Activated naive CD4-positive, alpha-beta T cell treated with anti-CD3 and anti-CD28 coated beads, Interleukin-2, amount 50 U/mL, for 24 hours (primary cell): Measurements from ENCODE around the gene MICB.
A peak's percentile ranks its signal among the peaks of the same experiment; 100 is the strongest.
"Not testable (repeated sequence)": the region's sequence is repeated elsewhere in the genome, so short reads cannot be mapped to it uniquely, and the experiment has no call there.

ENCODE experiments used
- H3K27ac Mint-ChIP-seq: one replicate; pipeline ENCODE4 v1.8.0; 2021; ENCODE audit warnings: mild to moderate bottlenecking, mixed read lengths
- H3K27me3 Mint-ChIP-seq: one replicate; pipeline ENCODE4 v1.8.0; 2021; ENCODE audit warnings: mixed read lengths
- H3K36me3 Mint-ChIP-seq: one replicate; pipeline ENCODE4 v1.8.0; 2021; ENCODE audit warnings: mixed read lengths
- H3K4me1 Mint-ChIP-seq: one replicate; pipeline ENCODE4 v1.8.0; 2021; ENCODE audit warnings: mixed read lengths
- H3K4me3 Mint-ChIP-seq: one replicate; pipeline ENCODE4 v1.8.0; 2021; ENCODE audit warnings: mild to moderate bottlenecking, mixed read lengths
- H3K9me3 Mint-ChIP-seq: one replicate; pipeline ENCODE4 v1.8.0; 2021; ENCODE audit warnings: mixed read lengths

Gene MICB

GRCh38 chr6:31486065-31486837, 11.7 kb upstream of the MICB start:
- H3K4me3 Mint-ChIP-seq, H3K9me3 Mint-ChIP-seq, H3K36me3 Mint-ChIP-seq, H3K4me1 Mint-ChIP-seq, H3K27me3 Mint-ChIP-seq, H3K27ac Mint-ChIP-seq: not testable (repeated sequence)

GRCh38 chr6:31487674-31488073, 10.3 kb upstream of the MICB start:
- H3K36me3 Mint-ChIP-seq = not testable (repeated sequence)

GRCh38 chr6:31489086-31489485, 8.9 kb upstream of the MICB start:
- Mint-ChIP-seq H3K27me3 (no peaks in the 10 kb centered on the region), H3K27ac (no peak overlapping the region), H3K36me3 (no peaks in the 10 kb centered on the region), H3K4me3 (no peak overlapping the region), H3K4me1 (peaks cover 15% of the 10 kb centered on the region), H3K9me3 (no peaks in the 10 kb centered on the region)

More at GRCh38 chr6:31487674-31488073, 10.3 kb upstream of the MICB start:
- H3K4me3 Mint-ChIP-seq, H3K4me1 Mint-ChIP-seq, H3K9me3 Mint-ChIP-seq, H3K27me3 Mint-ChIP-seq, H3K27ac Mint-ChIP-seq: not testable (repeated sequence)

- H3K36me3 Mint-ChIP-seq = no peaks in the 10 kb centered on the region
- peaks cover 18% of the 10 kb centered on the region for H3K4me1 Mint-ChIP-seq
- H3K9me3 Mint-ChIP-seq = no peaks in the 10 kb centered on the region
- H3K27me3 Mint-ChIP-seq = no peaks in the 10 kb centered on the region
- no peak overlapping the region for H3K4me3 Mint-ChIP-seq
- no peak overlapping the region for H3K27ac Mint-ChIP-seq
Observed at GRCh38 chr6:31490115-31490873, 7.7 kb upstream of the MICB start.

GRCh38 chr6:31493550-31493874, 4.4 kb upstream of the MICB start:
- Mint-ChIP-seq H3K4me3 (peak overlapping the region; percentile 79), H3K27ac (peak overlapping the region; percentile 78), H3K4me1 (peaks cover 41% of the 10 kb centered on the region)
- not testable (repeated sequence) for H3K9me3 Mint-ChIP-seq, H3K36me3 Mint-ChIP-seq, H3K27me3 Mint-ChIP-seq

GRCh38 chr6:31493875-31494694, 3.9 kb upstream of the MICB start:
- peak overlapping the region; percentile 80 for H3K27ac Mint-ChIP-seq
- peaks cover 47% of the 10 kb centered on the region for H3K4me1 Mint-ChIP-seq
- H3K27me3 Mint-ChIP-seq = no peaks in the 10 kb centered on the region
- H3K36me3 Mint-ChIP-seq = no peaks in the 10 kb centered on the region
- H3K9me3 Mint-ChIP-seq = no peaks in the 10 kb centered on the region
- H3K4me3 Mint-ChIP-seq = peak overlapping the region; percentile 79

- no peaks in the 10 kb centered on the region for H3K9me3 Mint-ChIP-seq
- H3K4me1 Mint-ChIP-seq = peaks cover 55% of the 10 kb centered on the region
- H3K4me3 Mint-ChIP-seq = peak overlapping the region; percentile 79
- H3K27ac Mint-ChIP-seq = peak overlapping the region; percentile 75
- no peaks in the 10 kb centered on the region for H3K36me3 Mint-ChIP-seq
- no peaks in the 10 kb centered on the region for H3K27me3 Mint-ChIP-seq
Observed at GRCh38 chr6:31495580-31495979, 2.4 kb upstream of the MICB start.

- not testable (repeated sequence) for H3K9me3 Mint-ChIP-seq, H3K27me3 Mint-ChIP-seq, H3K36me3 Mint-ChIP-seq
- Mint-ChIP-seq H3K4me1 (peaks cover 65% of the 10 kb centered on the region), H3K4me3 (peak overlapping the region; percentile 91), H3K27ac (peak overlapping the region; percentile 75)
Observed at GRCh38 chr6:31496826-31497225, 1.1 kb upstream of the MICB start.

- Mint-ChIP-seq H3K4me3 (peak overlapping the region; percentile 94), H3K4me1 (peaks cover 70% of the 10 kb centered on the region), H3K9me3 (no peaks in the 10 kb centered on the region), H3K36me3 (no peaks in the 10 kb centered on the region), H3K27ac (peak overlapping the region; percentile 93), H3K27me3 (no peaks in the 10 kb centered on the region)
Observed at GRCh38 chr6:31498748-31499147, 803 bp downstream of the MICB start.

- not testable (repeated sequence) for H3K4me3 Mint-ChIP-seq, H3K9me3 Mint-ChIP-seq, H3K36me3 Mint-ChIP-seq, H3K27ac Mint-ChIP-seq, H3K27me3 Mint-ChIP-seq
- H3K4me1 Mint-ChIP-seq = peaks cover 71% of the 10 kb centered on the region
Observed at GRCh38 chr6:31499648-31500047, 1.7 kb downstream of the MICB start.

- H3K4me1 Mint-ChIP-seq = peaks cover 55% of the 10 kb centered on the region
- H3K36me3 Mint-ChIP-seq = no peaks in the 10 kb centered on the region
Observed at GRCh38 chr6:31502586-31502985, 4.6 kb downstream of the MICB start.

GRCh38 chr6:31509036-31509435, 11.1 kb downstream of the MICB start:
- not testable (repeated sequence) for H3K27ac Mint-ChIP-seq, H3K4me1 Mint-ChIP-seq, H3K9me3 Mint-ChIP-seq, H3K4me3 Mint-ChIP-seq, H3K27me3 Mint-ChIP-seq, H3K36me3 Mint-ChIP-seq

More at GRCh38 chr6:31502586-31502985, 4.6 kb downstream of the MICB start:
- Mint-ChIP-seq H3K9me3 (no peaks in the 10 kb centered on the region), H3K27ac (no peak overlapping the region), H3K27me3 (no peaks in the 10 kb centered on the region), H3K4me3 (no peak overlapping the region)

- no peak overlapping the region for H3K27ac Mint-ChIP-seq
- H3K4me1 Mint-ChIP-seq = peaks cover 7% of the 10 kb centered on the region
- no peaks in the 10 kb centered on the region for H3K27me3 Mint-ChIP-seq
- H3K9me3 Mint-ChIP-seq = no peaks in the 10 kb centered on the region
- H3K36me3 Mint-ChIP-seq = peaks cover 2% of the 10 kb centered on the region
- H3K4me3 Mint-ChIP-seq = no peak overlapping the region
Observed at GRCh38 chr6:31510007-31510406, 12.1 kb downstream of the MICB start.

- no peaks in the 10 kb centered on the region for H3K27me3 Mint-ChIP-seq
- no peak overlapping the region for H3K4me3 Mint-ChIP-seq
- H3K36me3 Mint-ChIP-seq = peaks cover 2% of the 10 kb centered on the region
- no peak overlapping the region for H3K27ac Mint-ChIP-seq
- H3K9me3 Mint-ChIP-seq = no peaks in the 10 kb centered on the region
- H3K4me1 Mint-ChIP-seq = no peaks in the 10 kb centered on the region
Observed at GRCh38 chr6:31513456-31514165, 15.7 kb downstream of the MICB start.

- no peaks in the 10 kb centered on the region for H3K9me3 Mint-ChIP-seq
- H3K4me3 Mint-ChIP-seq = no peak overlapping the region
- H3K27me3 Mint-ChIP-seq = no peaks in the 10 kb centered on the region
- H3K36me3 Mint-ChIP-seq = no peaks in the 10 kb centered on the region
- no peak overlapping the region for H3K27ac Mint-ChIP-seq
- no peaks in the 10 kb centered on the region for H3K4me1 Mint-ChIP-seq
Observed at GRCh38 chr6:31521835-31522234, 23.9 kb downstream of the MICB start.
